ENCODE measurements around the gene MTRF1L.
"Not testable (repeated sequence)": the region's sequence is repeated elsewhere in the genome, so short reads cannot be mapped to it uniquely, and the experiment has no call there.

DNA sequence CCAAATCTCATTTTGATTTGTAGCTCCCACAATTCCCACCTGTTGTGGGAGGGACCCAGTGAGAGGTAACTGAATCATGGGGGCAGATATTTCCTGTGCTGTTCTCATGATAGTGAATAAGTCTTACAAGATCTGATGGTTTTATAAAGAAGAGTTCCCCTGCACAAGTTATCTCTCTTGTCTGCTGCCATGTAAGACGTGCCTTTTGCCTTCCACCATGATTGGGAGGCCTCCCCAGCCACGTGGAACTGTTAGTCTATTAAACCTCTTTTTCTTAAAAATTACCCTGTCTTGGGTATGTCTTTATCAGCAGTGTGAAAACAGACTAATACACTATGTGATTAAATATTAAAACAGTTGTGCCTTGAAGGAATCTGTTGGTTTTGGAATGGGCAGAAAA, 3.0 kb downstream of the MTRF1L start:
- TF ChIP-seq, protein P1, sequence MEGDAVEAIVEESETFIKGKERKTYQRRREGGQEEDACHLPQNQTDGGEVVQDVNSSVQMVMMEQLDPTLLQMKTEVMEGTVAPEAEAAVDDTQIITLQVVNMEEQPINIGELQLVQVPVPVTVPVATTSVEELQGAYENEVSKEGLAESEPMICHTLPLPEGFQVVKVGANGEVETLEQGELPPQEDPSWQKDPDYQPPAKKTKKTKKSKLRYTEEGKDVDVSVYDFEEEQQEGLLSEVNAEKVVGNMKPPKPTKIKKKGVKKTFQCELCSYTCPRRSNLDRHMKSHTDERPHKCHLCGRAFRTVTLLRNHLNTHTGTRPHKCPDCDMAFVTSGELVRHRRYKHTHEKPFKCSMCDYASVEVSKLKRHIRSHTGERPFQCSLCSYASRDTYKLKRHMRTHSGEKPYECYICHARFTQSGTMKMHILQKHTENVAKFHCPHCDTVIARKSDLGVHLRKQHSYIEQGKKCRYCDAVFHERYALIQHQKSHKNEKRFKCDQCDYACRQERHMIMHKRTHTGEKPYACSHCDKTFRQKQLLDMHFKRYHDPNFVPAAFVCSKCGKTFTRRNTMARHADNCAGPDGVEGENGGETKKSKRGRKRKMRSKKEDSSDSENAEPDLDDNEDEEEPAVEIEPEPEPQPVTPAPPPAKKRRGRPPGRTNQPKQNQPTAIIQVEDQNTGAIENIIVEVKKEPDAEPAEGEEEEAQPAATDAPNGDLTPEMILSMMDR (optimal IDR thresholded peaks at IDR 0.05 in 1 of 3, IDR thresholded peaks at IDR 0.05 in 1 of 3, conservative IDR thresholded peaks at IDR 0.05 in 1 of 3; ENCODE audit: extremely low read depth in 1 of 3, insufficient read depth in 2 of 3, low read length in 3 of 3), result not testable (repeated sequence)
- not testable (repeated sequence) for TF ChIP-seq EZH2 (IDR thresholded peaks at IDR 0.05; ENCODE audit: low read length)

Measured in keratinocyte (primary cell).